Ovary (tissue), 3 donors: ENCODE measurements around the gene GPD1L.

Experiments used
- CTCF ChIP-seq, 3 donors: fragments of 450-650 bp in 2 of 3; fragments of 200-600 bp in 1 of 3; IDR thresholded peaks; one replicate each; pipeline versions ENCODE4 v1.5.1 to v1.8.0; 2016 to 2022; ENCODE audit warnings: antibody characterized with exemption in 3 of 3, mild to moderate bottlenecking in 1 of 3
- EP300 ChIP-seq: sonication (generic); formaldehyde crosslinking; IDR thresholded peaks from one replicate; pipeline ENCODE4 v1.6.1; 2017; ENCODE audit warnings: antibody characterized with exemption
- POLR2A ChIP-seq: fragments of 450-650 bp; IDR thresholded peaks from one replicate; pipeline ENCODE4 v1.6.1; 2017; ENCODE audit warnings: antibody characterized with exemption, mild to moderate bottlenecking, moderate library complexity
- donor health status: DM: no; HTN: no; CAD: no.

- no peak for TF ChIP-seq CTCF (IDR thresholded peaks at IDR 0.05)
- TF ChIP-seq POLR2A, result no peak
- TF ChIP-seq EP300, result no peak
Measured at GRCh38 chr3:32100465-32100864, 6.0 kb upstream of the GPD1L start.
